NCI-H82 treated with DMSO at 0.1 percent for 48 hours (cell line): Measurements from ENCODE around the gene ZMYND8.
A peak's percentile ranks its signal among the peaks of the same experiment; 100 is the strongest.
"Not testable (repeated sequence)": the region's sequence is repeated elsewhere in the genome, so short reads cannot be mapped to it uniquely, and the experiment has no call there.

Experiments
- DNase-seq: peaks from one replicate; lab custom pipeline; 2025; ENCODE audit not compliant: unreplicated experiment; lab: John Stamatoyannopoulos, UW

Gene ZMYND8

GRCh38 chr20:47252879-47253307 lies 103.6 kb downstream of the ZMYND8 start:
- DNase-seq: no peak

- no peak for DNase-seq
These were observed 105.1 kb downstream of the ZMYND8 start for GRCh38 chr20:47251154-47252020.

GRCh38 chr20:47250360-47250759 lies 106.1 kb downstream of the ZMYND8 start:
- no peak for DNase-seq

- DNase-seq: no peak
These were observed 106.6 kb downstream of the ZMYND8 start for GRCh38 chr20:47249913-47250312.

GRCh38 chr20:47248448-47248966 lies 108.0 kb downstream of the ZMYND8 start:
- no peak for DNase-seq

- no peak for DNase-seq
These were observed 108.5 kb downstream of the ZMYND8 start for GRCh38 chr20:47247972-47248371.

GRCh38 chr20:47246061-47246777 lies 110.3 kb downstream of the ZMYND8 start:
- DNase-seq: peak; percentile 51

- not testable (repeated sequence) for DNase-seq
These were observed 111.3 kb downstream of the ZMYND8 start for GRCh38 chr20:47245166-47245565.

GRCh38 chr20:47244451-47244850 lies 112.0 kb downstream of the ZMYND8 start:
- DNase-seq: peak; percentile 20

- no peak for DNase-seq
These were observed 112.8 kb downstream of the ZMYND8 start for GRCh38 chr20:47243532-47244305.

GRCh38 chr20:47243003-47243402 lies 113.5 kb downstream of the ZMYND8 start:
- no peak for DNase-seq

- no peak for DNase-seq
These were observed 115.1 kb downstream of the ZMYND8 start for GRCh38 chr20:47241345-47241781.

GRCh38 chr20:47240096-47240495 lies 116.4 kb downstream of the ZMYND8 start:
- not testable (repeated sequence) for DNase-seq

- DNase-seq: no peak
These were observed 116.8 kb downstream of the ZMYND8 start for GRCh38 chr20:47239719-47240067.

- DNase-seq: no peak
These were observed 117.5 kb downstream of the ZMYND8 start for GRCh38 chr20:47238780-47239718.

GRCh38 chr20:47237715-47238114 lies 118.8 kb downstream of the ZMYND8 start:
- no peak for DNase-seq

- DNase-seq: no peak
These were observed 119.9 kb downstream of the ZMYND8 start for GRCh38 chr20:47236639-47236900.

GRCh38 chr20:47235853-47236638 lies 120.5 kb downstream of the ZMYND8 start:
- no peak for DNase-seq

GRCh38 chr20:47235111-47235510 lies 121.4 kb downstream of the ZMYND8 start:
- DNase-seq: no peak
